Parathyroid adenoma (tissue), 2 donors: ENCODE data around the gene EYA4.

Experiments
- H2AFZ ChIP-seq: fragments of 300-600 bp; sonication (generic); one replicate; pipeline ENCODE4 v1.7.0; 2017; ENCODE audit warnings: antibody characterized with exemption, mild to moderate bottlenecking
- H3K27ac ChIP-seq: fragments of 300-600 bp; sonication (generic); one replicate; pipeline ENCODE4 v1.7.0; 2017
- H3K27me3 ChIP-seq: fragments of 300-600 bp; sonication (generic); one replicate; pipeline ENCODE4 v1.7.0; 2017; ENCODE audit warnings: low read length; ENCODE audit not compliant: control insufficient read depth, insufficient read depth
- H3K36me3 ChIP-seq: fragments of 300-600 bp; sonication (generic); one replicate; pipeline ENCODE4 v1.7.0; 2017; ENCODE audit warnings: low read length; ENCODE audit not compliant: control insufficient read depth, insufficient read depth
- H3K4me1 ChIP-seq: fragments of 300-600 bp; sonication (generic); one replicate; pipeline ENCODE4 v1.7.0; 2017; ENCODE audit warnings: control low read depth
- H3K4me2 ChIP-seq: fragments of 300-600 bp; sonication (generic); one replicate; pipeline ENCODE4 v1.7.0; 2017; ENCODE audit warnings: low read length
- H3K4me3 ChIP-seq: fragments of 300-600 bp; sonication (generic); one replicate; pipeline ENCODE4 v1.7.0; 2017; ENCODE audit warnings: low read depth, low read length
- H3K79me2 ChIP-seq: fragments of 300-600 bp; sonication (generic); one replicate; pipeline ENCODE4 v1.7.0; 2017; ENCODE audit warnings: control low read depth
- H3K9ac ChIP-seq: fragments of 300-600 bp; sonication (generic); one replicate; pipeline ENCODE4 v1.7.0; 2017; ENCODE audit warnings: mild to moderate bottlenecking
- H3K9me3 ChIP-seq: fragments of 300-600 bp; sonication (generic); one replicate; pipeline ENCODE4 v1.7.0; 2017; ENCODE audit warnings: low read length; ENCODE audit not compliant: control insufficient read depth
- CTCF ChIP-seq: fragments of 300-600 bp; sonication (generic); IDR thresholded peaks from one replicate; pipeline ENCODE4 v1.7.0; 2017; ENCODE audit warnings: antibody characterized with exemption, mild to moderate bottlenecking
- donor health status: primary hyperparathyroidism.

The EYA4 gene

GRCh38 chr6:133432021-133432989 lies 191.1 kb downstream of the EYA4 start:
- no peaks in the 10 kb centered on the region for H3K9me3 ChIP-seq
- no peak overlapping the region for H3K9ac ChIP-seq
- no peaks in the 10 kb centered on the region for H3K4me1 ChIP-seq
- no peak overlapping the region for H3K4me3 ChIP-seq
- H3K79me2 ChIP-seq = no peaks in the 10 kb centered on the region
- H3K36me3 ChIP-seq = no peaks in the 10 kb centered on the region
- H3K27ac ChIP-seq = no peak overlapping the region
- no peak overlapping the region for H3K4me2 ChIP-seq
- H3K27me3 ChIP-seq = no peaks in the 10 kb centered on the region
- H2AFZ ChIP-seq = no peak overlapping the region
- TF ChIP-seq CTCF = no peak

- no peak for TF ChIP-seq CTCF
- H3K79me2 ChIP-seq = no peaks in the 10 kb centered on the region
- no peak overlapping the region for H3K9ac ChIP-seq
- no peaks in the 10 kb centered on the region for H3K36me3 ChIP-seq
- no peak overlapping the region for H2AFZ ChIP-seq
- H3K9me3 ChIP-seq = no peaks in the 10 kb centered on the region
- no peaks in the 10 kb centered on the region for H3K27me3 ChIP-seq
- no peak overlapping the region for H3K4me3 ChIP-seq
- no peak overlapping the region for H3K4me2 ChIP-seq
- H3K4me1 ChIP-seq = no peaks in the 10 kb centered on the region
- no peak overlapping the region for H3K27ac ChIP-seq
Measured at GRCh38 chr6:133435065-133435728, 194.0 kb downstream of the EYA4 start.

GRCh38 chr6:133436652-133437051 lies 195.5 kb downstream of the EYA4 start:
- Histone ChIP-seq H3K27ac (no peak overlapping the region), H3K9me3 (no peaks in the 10 kb centered on the region), H3K36me3 (no peaks in the 10 kb centered on the region), H3K9ac (no peak overlapping the region), H3K4me3 (no peak overlapping the region), H3K4me1 (no peaks in the 10 kb centered on the region), H3K79me2 (no peaks in the 10 kb centered on the region), H2AFZ (no peak overlapping the region), H3K4me2 (no peak overlapping the region), H3K27me3 (no peaks in the 10 kb centered on the region)
- no peak for TF ChIP-seq CTCF

DNA sequence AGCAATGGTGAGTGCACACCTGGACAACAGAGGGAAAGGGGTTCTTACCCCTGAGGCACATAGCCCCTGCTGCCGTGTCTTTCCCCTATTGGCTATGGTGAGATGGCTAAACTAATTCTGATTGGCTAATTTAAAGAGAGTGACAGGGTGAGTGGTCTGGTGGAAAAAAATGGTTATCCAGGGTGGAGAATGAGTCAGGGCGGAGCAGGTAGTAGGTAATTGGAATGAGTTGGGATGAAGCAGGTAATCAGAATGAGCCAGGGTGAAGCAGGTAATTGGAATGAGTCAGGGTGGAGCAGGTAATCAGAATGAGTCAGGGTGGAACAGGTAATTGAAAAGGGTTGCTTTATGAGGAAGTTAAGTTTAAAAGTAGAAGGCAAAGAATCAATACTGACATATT lies 200.3 kb downstream of the EYA4 start:
- H2AFZ ChIP-seq = no peak overlapping the region
- H3K36me3 ChIP-seq = no peaks in the 10 kb centered on the region
- no peaks in the 10 kb centered on the region for H3K27me3 ChIP-seq
- no peak overlapping the region for H3K9ac ChIP-seq
- H3K9me3 ChIP-seq = no peaks in the 10 kb centered on the region
- H3K79me2 ChIP-seq = no peaks in the 10 kb centered on the region
- no peak overlapping the region for H3K4me2 ChIP-seq
- H3K4me1 ChIP-seq = no peaks in the 10 kb centered on the region
- H3K4me3 ChIP-seq = no peak overlapping the region
- no peak overlapping the region for H3K27ac ChIP-seq
- TF ChIP-seq CTCF = no peak
